NCI-H2081 treated with DMSO at 0.1 percent for 48 hours (cell line): ENCODE data around the gene PLEKHM3.
"Not testable (repeated sequence)": the region's sequence is repeated elsewhere in the genome, so short reads cannot be mapped to it uniquely, and the experiment has no call there.

Experiments
- DNase-seq: peaks from one replicate; lab custom pipeline; 2025; lab: John Stamatoyannopoulos, UW

The PLEKHM3 gene

GRCh38 chr2:207825978-207826377 lies 199.3 kb downstream of the PLEKHM3 start:
- DNase-seq = no peak

GRCh38 chr2:207825045-207825954 lies 200.0 kb downstream of the PLEKHM3 start:
- no peak for DNase-seq

GRCh38 chr2:207823865-207824264 lies 201.5 kb downstream of the PLEKHM3 start:
- no peak for DNase-seq

GRCh38 chr2:207819839-207820784 lies 205.2 kb downstream of the PLEKHM3 start:
- no peak for DNase-seq

GRCh38 chr2:207819021-207819797 lies 206.1 kb downstream of the PLEKHM3 start:
- no peak for DNase-seq

GRCh38 chr2:207816546-207816945 lies 208.8 kb downstream of the PLEKHM3 start:
- DNase-seq = no peak

GRCh38 chr2:207815254-207815653 lies 210.1 kb downstream of the PLEKHM3 start:
- no peak for DNase-seq

GRCh38 chr2:207813942-207814341 lies 211.4 kb downstream of the PLEKHM3 start:
- no peak for DNase-seq

GRCh38 chr2:207813221-207813916 lies 212.0 kb downstream of the PLEKHM3 start:
- DNase-seq = no peak

- no peak for DNase-seq
Observed at GRCh38 chr2:207812726-207813080, 212.6 kb downstream of the PLEKHM3 start.

GRCh38 chr2:207812058-207812725 lies 213.1 kb downstream of the PLEKHM3 start:
- no peak for DNase-seq

GRCh38 chr2:207811658-207812057 lies 213.7 kb downstream of the PLEKHM3 start:
- not testable (repeated sequence) for DNase-seq

GRCh38 chr2:207810200-207810788 lies 215.0 kb downstream of the PLEKHM3 start:
- DNase-seq = no peak

- DNase-seq = no peak
Observed at GRCh38 chr2:207808119-207808518, 217.2 kb downstream of the PLEKHM3 start.

GRCh38 chr2:207807516-207807915 lies 217.8 kb downstream of the PLEKHM3 start:
- DNase-seq = no peak

- DNase-seq = no peak
Observed at GRCh38 chr2:207805566-207806226, 219.6 kb downstream of the PLEKHM3 start.

GRCh38 chr2:207802650-207803049 lies 222.7 kb downstream of the PLEKHM3 start:
- no peak for DNase-seq

GRCh38 chr2:207801259-207801658 lies 224.1 kb downstream of the PLEKHM3 start:
- peak; percentile 16 for DNase-seq

- peak; percentile 60 for DNase-seq
Observed at GRCh38 chr2:207796585-207797350, 228.6 kb downstream of the PLEKHM3 start.
